DOHH2 (cell line): ENCODE data around the gene VSX1.

Source experiments
- H3F3A ChIP-seq: fragments of 200-600 bp; sonication (generic), shearing (Covaris generic); 2 replicates; pipeline ENCODE4 v1.6.0; 2016; ENCODE audit warnings: antibody characterized with exemption, mild to moderate bottlenecking; ENCODE audit not compliant: control insufficient read depth, insufficient read depth
- H3K27ac ChIP-seq: fragments of 200-600 bp; sonication (generic); 2 replicates; pipeline ENCODE4 v1.5.1; 2014; ENCODE audit warnings: low read depth, mild to moderate bottlenecking, low read length, moderate library complexity
- H3K27me3 ChIP-seq: fragments of 200-600 bp; sonication (generic); 2 replicates; pipeline ENCODE4 v1.6.1; 2014; ENCODE audit warnings: mild to moderate bottlenecking, low read length, mixed read lengths; ENCODE audit not compliant: control insufficient read depth
- H3K36me3 ChIP-seq: fragments of 200-600 bp; sonication (generic); 2 replicates; pipeline ENCODE4 v1.6.1; 2014; ENCODE audit warnings: mild to moderate bottlenecking, low read length, moderate library complexity, mixed read lengths; ENCODE audit not compliant: control insufficient read depth
- H3K4me1 ChIP-seq: fragments of 200-600 bp; sonication (generic); 2 replicates; pipeline ENCODE4 v1.6.1; 2014; ENCODE audit warnings: mild to moderate bottlenecking, low read length, mixed read lengths; ENCODE audit not compliant: control insufficient read depth
- H3K4me2 ChIP-seq: fragments of 200-600 bp; sonication (generic); 2 replicates; pipeline ENCODE4 v1.6.0; 2014; ENCODE audit warnings: mild to moderate bottlenecking, low read length, moderate library complexity
- H3K4me3 ChIP-seq: fragments of 200-600 bp; sonication (generic); 2 replicates; pipeline ENCODE4 v1.5.1; 2014; ENCODE audit warnings: mild to moderate bottlenecking, low read length, mixed read lengths
- H3K79me2 ChIP-seq: fragments of 200-600 bp; sonication (generic); 2 replicates; pipeline ENCODE4 v1.6.1; 2014; ENCODE audit warnings: mild to moderate bottlenecking, low read length, mixed read lengths; ENCODE audit not compliant: control insufficient read depth
- H3K9me2 ChIP-seq: fragments of 200-600 bp; sonication (generic); replicated peaks from 2 replicates; pipeline ENCODE4 v1.6.1; 2014; ENCODE audit warnings: mild to moderate bottlenecking, low read length, mixed read lengths; ENCODE audit not compliant: control insufficient read depth
- H3K9me3 ChIP-seq: fragments of 200-600 bp; sonication (generic); 2 replicates; pipeline ENCODE4 v1.6.1; 2014; ENCODE audit warnings: antibody characterized with exemption, low read length, mixed read lengths; ENCODE audit not compliant: control insufficient read depth, insufficient read depth
- H4K20me1 ChIP-seq: fragments of 200-600 bp; sonication (generic); 2 replicates; pipeline ENCODE4 v1.6.0; 2014; ENCODE audit warnings: low read depth, mild to moderate bottlenecking, antibody characterized with exemption, low read length, moderate library complexity; ENCODE audit not compliant: control insufficient read depth, insufficient read depth
- CTCF ChIP-seq: fragments of 200-600 bp; sonication (generic); IDR thresholded peaks from one replicate; pipeline ENCODE4 v1.5.1; 2014; ENCODE audit warnings: antibody characterized with exemption, mild to moderate bottlenecking, low read depth, low read length; ENCODE audit not compliant: poor library complexity, severe bottlenecking
- EZH2phosphoT487 ChIP-seq: fragments of 200-600 bp; sonication (generic); IDR thresholded peaks from 2 replicates; pipeline ENCODE4 v1.6.1; 2017; ENCODE audit warnings: borderline replicate concordance, mild to moderate bottlenecking, antibody characterized with exemption, low read length, moderate library complexity, mixed read lengths

The VSX1 gene

GRCh38 chr20:25059866-25060465 lies 22.0 kb downstream of the VSX1 start:
- H3K36me3 ChIP-seq, result no peaks in the 10 kb centered on the region
- no peak overlapping the region for H3K27ac ChIP-seq
- no peaks in the 10 kb centered on the region for H3K79me2 ChIP-seq
- H4K20me1 ChIP-seq, result 0 out of 2 replicates have a peak, but pooled peaks cover 5% of the 10 kb centered on the region
- no peaks in the 10 kb centered on the region for H3K9me3 ChIP-seq
- no peaks in the 10 kb centered on the region for H3K9me2 ChIP-seq
- 0 out of 2 replicates have a peak, but pooled peaks cover 4% of the 10 kb centered on the region for H3F3A ChIP-seq
- no peak for TF ChIP-seq CTCF
- no peak for TF ChIP-seq EZH2phosphoT487
- H3K27me3 ChIP-seq, result peaks cover 94% of the 10 kb centered on the region
- H3K4me1 ChIP-seq, result peaks cover 39% of the 10 kb centered on the region
- no peak overlapping the region for H3K4me2 ChIP-seq
- no peak overlapping the region for H3K4me3 ChIP-seq

- Histone ChIP-seq H3K4me3 (peak overlapping the region; percentile 67), H3K27ac (no peak overlapping the region), H3F3A (0 out of 2 replicates have a peak, but pooled peaks cover 7% of the 10 kb centered on the region), H4K20me1 (0 out of 2 replicates have a peak, but pooled peaks cover 5% of the 10 kb centered on the region), H3K9me3 (no peaks in the 10 kb centered on the region), H3K4me1 (peaks cover 47% of the 10 kb centered on the region), H3K4me2 (peak overlapping the region; percentile 90), H3K36me3 (no peaks in the 10 kb centered on the region), H3K27me3 (peaks cover 95% of the 10 kb centered on the region), H3K9me2 (no peaks in the 10 kb centered on the region), H3K79me2 (no peaks in the 10 kb centered on the region)
- TF ChIP-seq EZH2phosphoT487 (no peak), CTCF (no peak)
Observed at GRCh38 chr20:25058847-25059810, 22.8 kb downstream of the VSX1 start.

- no peaks in the 10 kb centered on the region for H3K79me2 ChIP-seq
- no peak within 1 kb of the TSS for H3K27ac ChIP-seq
- H3K36me3 ChIP-seq, result no peaks in the 10 kb centered on the region
- 0 out of 2 replicates have a peak, but pooled peaks cover 9% of the 10 kb centered on the region for H3F3A ChIP-seq
- no peaks in the 10 kb centered on the region for H3K9me2 ChIP-seq
- H3K4me1 ChIP-seq, result peaks cover 56% of the 10 kb centered on the region
- TF ChIP-seq EZH2phosphoT487, result no peak; the same call in 1 of the 2 replicates
- no peak for TF ChIP-seq CTCF
- H4K20me1 ChIP-seq, result 0 out of 2 replicates have a peak, but pooled peaks cover 5% of the 10 kb centered on the region
- peak within 1 kb of the TSS; percentile 67 for H3K4me3 ChIP-seq
- H3K27me3 ChIP-seq, result peaks cover 97% of the 10 kb centered on the region
- H3K9me3 ChIP-seq, result no peaks in the 10 kb centered on the region
- H3K4me2 ChIP-seq, result peak within 1 kb of the TSS; percentile 90
Observed at GRCh38 chr20:25058051-25058846, 23.7 kb downstream of the VSX1 start, which contains the start of gene ACSS1. ACSS1 (minus strand) TSS chr20:25058139; CDS start chr20:25058102, 37 bp downstream.
